GM21786 (cell line): Measurements from ENCODE around the gene DNTT.
A peak's percentile ranks its signal among the peaks of the same experiment; 100 is the strongest.

Source experiments
- ATAC-seq: cut with Tn5 transposase; IDR thresholded peaks from one replicate; pipeline ENCODE4 v1.9.1; 2021; ENCODE audit not compliant: unreplicated experiment

Gene DNTT

GRCh38 chr10:96374985-96375830 lies 71.0 kb downstream of the DNTT start:
- ATAC-seq, result peak; percentile 78

GRCh38 chr10:96376483-96376882 lies 72.2 kb downstream of the DNTT start:
- ATAC-seq, result no peak

GRCh38 chr10:96377816-96378294 lies 73.6 kb downstream of the DNTT start:
- ATAC-seq, result no peak

- no peak for ATAC-seq
Observed at GRCh38 chr10:96378741-96379140, 74.5 kb downstream of the DNTT start.

GRCh38 chr10:96379758-96380157 lies 75.5 kb downstream of the DNTT start:
- no peak for ATAC-seq

GRCh38 chr10:96380821-96381220 lies 76.6 kb downstream of the DNTT start:
- ATAC-seq, result no peak

GRCh38 chr10:96384506-96384905 lies 80.3 kb downstream of the DNTT start:
- no peak for ATAC-seq

GRCh38 chr10:96387161-96387560 lies 82.9 kb downstream of the DNTT start:
- ATAC-seq, result no peak

- ATAC-seq, result no peak
Observed at GRCh38 chr10:96387601-96388000, 83.4 kb downstream of the DNTT start.
